ENCODE data around the gene PTPN1.

The PTPN1 gene

GRCh38 chr20:50594591-50595432, 84.6 kb downstream of the PTPN1 start:
- no peaks in the 10 kb centered on the region for H3K36me3 ChIP-seq (ENCODE audit: control insufficient read depth in 2 of 2, insufficient read depth in 1 of 2, low read length in 2 of 2)
- H3K27ac ChIP-seq (ENCODE audit: extremely low read depth, low read depth, low read length) = no peak overlapping the region
- POLR2A ChIA-PET = interaction anchor here (0.6 kb wide), 1 partner anchor 101 kb away, joined by 3 read pairs; no protein-coding TSS in a partner anchor
- no peaks in the 10 kb centered on the region for H3K4me1 ChIP-seq (ENCODE audit: control insufficient read depth, insufficient read depth, low read length)
- TF ChIP-seq ZNF398 (tag by site-specific recombination; IDR thresholded peaks at IDR 0.05) = peak; percentile 29; the same call in 1 of the 2 replicates
- no peak for TF ChIP-seq ZNF426 (tag by site-specific recombination; IDR thresholded peaks at IDR 0.05)
- TF ChIP-seq ZBTB17 (tag by site-specific recombination; IDR thresholded peaks at IDR 0.05) = no peak
- TF ChIP-seq ELK4 (IDR thresholded peaks at IDR 0.05; ENCODE audit: borderline replicate concordance, low read depth, low read length) = no peak
- no peak for TF ChIP-seq ZNF555 (tag by site-specific recombination; conservative IDR thresholded peaks at IDR 0.05)
- TF ChIP-seq MZF1 (tag by site-specific recombination; IDR thresholded peaks at IDR 0.05; ENCODE audit: borderline replicate concordance) = no peak
- H3K9me3 ChIP-seq (ENCODE audit: control insufficient read depth, insufficient read depth, low read depth, low read length) = no peaks in the 10 kb centered on the region
- no peak overlapping the region for H3K4me3 ChIP-seq (ENCODE audit: low read depth, low read length)
- CTCF ChIA-PET = interaction anchor here (0.6 to 1.2 kb wide), 6 partner anchors 32 to 475 kb away, joined by 3 to 9 read pairs (median 3); no protein-coding TSS in a partner anchor

GRCh38 chr20:50595433-50595895, 85.3 kb downstream of the PTPN1 start:
- CTCF ChIA-PET = interaction anchor here (0.6 to 1.2 kb wide), 5 partner anchors 9 to 475 kb away, joined by 3 to 9 read pairs (median 3); no protein-coding TSS in a partner anchor

More at GRCh38 chr20:50595433-50595895, 85.3 kb downstream of the PTPN1 start:
- H3K4me1 ChIP-seq (ENCODE audit: control insufficient read depth, insufficient read depth, low read length) = no peaks in the 10 kb centered on the region
- H3K4me3 ChIP-seq (ENCODE audit: low read depth, low read length) = no peak overlapping the region
- no peak for TF ChIP-seq ZBTB20 (tag by site-specific recombination; IDR thresholded peaks at IDR 0.05)
- no peak for TF ChIP-seq SETDB1 (IDR thresholded peaks at IDR 0.05; ENCODE audit: insufficient read length, low read length)
- TF ChIP-seq ZNF433 (tag by site-specific recombination; IDR thresholded peaks at IDR 0.05; ENCODE audit: low read depth) = no peak
- no peak for TF ChIP-seq ZIC2 (tag by site-specific recombination; IDR thresholded peaks at IDR 0.05)
- no peak for TF ChIP-seq ZNF248 (tag by site-specific recombination; IDR thresholded peaks at IDR 0.05)
- no peak for TF ChIP-seq PRDM4 (tag by site-specific recombination; IDR thresholded peaks at IDR 0.05)
- no peak for TF ChIP-seq ZBTB21 (tag by site-specific recombination; IDR thresholded peaks at IDR 0.05)
- TF ChIP-seq ZNF157 (tag by site-specific recombination; IDR thresholded peaks at IDR 0.05) = no peak
- no peak for TF ChIP-seq ZNF660 (tag by site-specific recombination; IDR thresholded peaks at IDR 0.05)
- TF ChIP-seq ZNF521 (tag by site-specific recombination; IDR thresholded peaks at IDR 0.05) = no peak
- no peak for TF ChIP-seq ZNF580 (tag by site-specific recombination; IDR thresholded peaks at IDR 0.05)
- no peak for TF ChIP-seq ZBTB1 (tag by site-specific recombination; IDR thresholded peaks at IDR 0.05)
- TF ChIP-seq ZFP37 (tag by site-specific recombination; IDR thresholded peaks at IDR 0.05) = no peak
- TF ChIP-seq ZNF449 (tag by site-specific recombination; IDR thresholded peaks at IDR 0.05) = no peak
- TF ChIP-seq TRIM28 (IDR thresholded peaks at IDR 0.05; ENCODE audit: borderline replicate concordance, low read length) = no peak
- no peak for TF ChIP-seq ZNF501 (tag by site-specific recombination; IDR thresholded peaks at IDR 0.05)
- TF ChIP-seq ZBTB49 (tag by site-specific recombination; IDR thresholded peaks at IDR 0.05; ENCODE audit: low read depth) = no peak
- POLR2A ChIA-PET = interaction anchor here (0.6 kb wide), 1 partner anchor 100 kb away, joined by 3 read pairs; no protein-coding TSS in a partner anchor
- H3K9me3 ChIP-seq (ENCODE audit: control insufficient read depth, insufficient read depth, low read depth, low read length) = no peaks in the 10 kb centered on the region
- H3K36me3 ChIP-seq (ENCODE audit: control insufficient read depth in 2 of 2, insufficient read depth in 1 of 2, low read length in 2 of 2) = no peaks in the 10 kb centered on the region
- no peak overlapping the region for H3K27ac ChIP-seq (ENCODE audit: extremely low read depth, low read depth, low read length)
